Fibroblast of skin of back (primary cell): ENCODE data around the gene DZIP3. TPM values are rescaled to one million over a fixed set of nuclear protein-coding genes. Genes with fewer than 3 reads are reported as not detected.

Experiments
- DNase-seq: peaks from one replicate; pipeline ENCODE4 v3.0.0-alpha.2; 2013
- polyA plus RNA-seq, 2 experiments: library from polyadenylated mRNA; unstranded; fragments of 120-200 nt; gene quantifications; one replicate each; pipeline ENCODE4 v1.2.1, GENCODE V29; 2013; ENCODE audit not compliant: insufficient read length in 2 of 2

DZIP3 gene
- polyA plus RNA-seq (2013, experiment 1 of 2; ENCODE audit: insufficient read length) = 7.7 TPM
- 6.4 TPM for polyA plus RNA-seq (2013, experiment 2 of 2; ENCODE audit: insufficient read length)

GRCh38 chr3:108589081-108589997, at the start of gene DZIP3, which contains the start of gene CIP2A:
Gene DZIP3 (plus strand): TSS chr3:108589722. CDS start chr3:108605407, 15,685 bp downstream.
Gene CIP2A (minus strand): TSS chr3:108589438. CDS start chr3:108589375, 63 bp downstream.
- peak; percentile 95 for DNase-seq

GRCh38 chr3:108546247-108546646, 43.3 kb upstream of the DZIP3 start:
- DNase-seq = no peak

GRCh38 chr3:108546692-108547091, 42.8 kb upstream of the DZIP3 start:
- DNase-seq = no peak

GRCh38 chr3:108548304-108548703, 41.2 kb upstream of the DZIP3 start:
- no peak for DNase-seq

GRCh38 chr3:108548886-108549285, 40.6 kb upstream of the DZIP3 start:
- DNase-seq = no peak

GRCh38 chr3:108552267-108553159, 37.0 kb upstream of the DZIP3 start:
- DNase-seq = peak; percentile 42

- no peak for DNase-seq
Measured at GRCh38 chr3:108554229-108554628, 35.3 kb upstream of the DZIP3 start.

GRCh38 chr3:108554913-108555571, 34.5 kb upstream of the DZIP3 start:
- no peak for DNase-seq

- no peak for DNase-seq
Measured at GRCh38 chr3:108555966-108556581, 33.4 kb upstream of the DZIP3 start.

- DNase-seq = no peak
Measured at GRCh38 chr3:108562565-108562964, 27.0 kb upstream of the DZIP3 start.

- no peak for DNase-seq
Measured at GRCh38 chr3:108564564-108564963, 25.0 kb upstream of the DZIP3 start.

- DNase-seq = no peak
Measured at GRCh38 chr3:108565506-108565905, 24.0 kb upstream of the DZIP3 start.

GRCh38 chr3:108566599-108566998, 22.9 kb upstream of the DZIP3 start:
- DNase-seq = no peak

GRCh38 chr3:108569336-108569735, 20.2 kb upstream of the DZIP3 start:
- no peak for DNase-seq

GRCh38 chr3:108578064-108578463, 11.5 kb upstream of the DZIP3 start:
- DNase-seq = no peak

GRCh38 chr3:108588601-108589000, 921 bp upstream of the DZIP3 start:
- DNase-seq = no peak

GRCh38 chr3:108589998-108590323, 439 bp downstream of the DZIP3 start:
- DNase-seq = no peak

- peak; percentile 20 for DNase-seq
Measured at GRCh38 chr3:108590460-108590859, 938 bp downstream of the DZIP3 start.

- no peak for DNase-seq
Measured at GRCh38 chr3:108595321-108595720, 5.8 kb downstream of the DZIP3 start.

GRCh38 chr3:108598375-108598774, 8.9 kb downstream of the DZIP3 start:
- DNase-seq = no peak

- DNase-seq = no peak
Measured at GRCh38 chr3:108599677-108600409, 10.3 kb downstream of the DZIP3 start.
